GM13976 (cell line): Measurements from ENCODE around the gene CSNK2A1.

Experiments used
- DNase-seq: peaks from one replicate; pipeline ENCODE4 v3.0.0; 2012; ENCODE audit warnings: low spot score
- CTCF ChIP-seq: IDR thresholded peaks from 2 replicates; pipeline ENCODE4 v1.5.1; 2012; ENCODE audit warnings: borderline replicate concordance, mild to moderate bottlenecking; ENCODE audit not compliant: insufficient read depth; ENCODE audit errors: extremely low read depth, missing control alignments, control extremely low read depth
- in situ Hi-C: fragments of 300-500 bp; cut with MboI; formaldehyde crosslinking; loops from one replicate; pipeline ENCODE4 v1.12.0; 2022; ENCODE audit warnings: low sequenced_read_pairs, mixed read lengths, inconsistent platforms; ENCODE audit not compliant: unreplicated experiment

The CSNK2A1 gene

GRCh38 chr20:433300-433975 is 110.2 kb downstream of the CSNK2A1 start:
- peak; percentile 83 for DNase-seq
- in situ Hi-C loops = no loop called here
- no peak for TF ChIP-seq CTCF

GRCh38 chr20:432677-433299 is 110.8 kb downstream of the CSNK2A1 start:
- in situ Hi-C loops = no loop called here
- no peak for DNase-seq
- TF ChIP-seq CTCF = no peak

GRCh38 chr20:432208-432607 is 111.4 kb downstream of the CSNK2A1 start:
- in situ Hi-C loops = no loop called here
- TF ChIP-seq CTCF = no peak
- no peak for DNase-seq

GRCh38 chr20:431012-431904 is 112.3 kb downstream of the CSNK2A1 start:
- DNase-seq = no peak
- in situ Hi-C loops = no loop called here
- peak; percentile 19 for TF ChIP-seq CTCF

GRCh38 chr20:430091-430999 is 113.2 kb downstream of the CSNK2A1 start:
- no peak for TF ChIP-seq CTCF
- in situ Hi-C loops = no loop called here
- no peak for DNase-seq

- no peak for DNase-seq
- in situ Hi-C loops = no loop called here
- TF ChIP-seq CTCF = no peak
Observed at GRCh38 chr20:428658-429200, 114.9 kb downstream of the CSNK2A1 start.
